HEK293 (cell line): Measurements from ENCODE around the gene PRIMA1.

Source experiments
- CTCF ChIA-PET: fragments of 350-600 bp; formaldehyde crosslinking; extraction: SDS; loops from one replicate; lab custom pipeline; 2021; ENCODE audit warnings: antibody characterized with exemption; lab: Yijun Ruan, JAX
- POLR2A ChIA-PET: fragments of 300-600 bp; formaldehyde crosslinking; extraction: SDS; loops from one replicate; lab custom pipeline; 2020; ENCODE audit warnings: antibody characterized with exemption, inconsistent platforms; lab: Yijun Ruan, JAX
- H3K27ac ChIP-seq: fragments of 200-500 bp; sonication (Bioruptor generic); 2 replicates; pipeline ENCODE4 v1.5.1; 2014; ENCODE audit warnings: low read depth, low read length, control low read depth, inconsistent platforms; ENCODE audit errors: extremely low read depth
- H3K36me3 ChIP-seq, 2 experiments: fragments of 200-500 bp in 1 of 2; sonication (Bioruptor generic) in 1 of 2; 1 replicate in 1 of 2; 2 replicates in 1 of 2; pipeline ENCODE4 v1.5.1; 2014 to 2017; ENCODE audit warnings: inconsistent platforms in 2 of 2, low read length in 2 of 2; ENCODE audit not compliant: control insufficient read depth in 2 of 2, insufficient read depth in 1 of 2
- H3K4me1 ChIP-seq: fragments of 200-500 bp; sonication (Bioruptor generic); 2 replicates; pipeline ENCODE4 v1.5.1; 2014; ENCODE audit warnings: mild to moderate bottlenecking, low read length, inconsistent platforms; ENCODE audit not compliant: control insufficient read depth, insufficient read depth
- H3K4me3 ChIP-seq: 2 replicates; pipeline ENCODE4 v1.5.1; 2011; ENCODE audit warnings: low read depth, mild to moderate bottlenecking, control low read depth, low read length, moderate library complexity
- H3K9me3 ChIP-seq: fragments of 200-500 bp; sonication (Bioruptor generic); 2 replicates; pipeline ENCODE4 v1.5.1; 2014; ENCODE audit warnings: low read depth, low read length, inconsistent platforms; ENCODE audit not compliant: control insufficient read depth, insufficient read depth
- AEBP2 ChIP-seq: fragments of 450-650 bp; formaldehyde crosslinking; IDR thresholded peaks from 2 replicates; pipeline ENCODE4 v1.5.1; 2016; ENCODE audit warnings: missing biosample characterization, missing genetic modification characterization, borderline replicate concordance
- HOXD13 ChIP-seq: sonication (generic); formaldehyde crosslinking; IDR thresholded peaks from 2 replicates; pipeline ENCODE4 v1.8.0; 2022; ENCODE audit warnings: missing genetic modification reagents, borderline replicate concordance
- KLF9 ChIP-seq: fragments of 450-650 bp; formaldehyde crosslinking; IDR thresholded peaks from 2 replicates; pipeline ENCODE4 v1.5.1; 2016; ENCODE audit warnings: missing biosample characterization, missing genetic modification characterization, low read depth
- MZF1 ChIP-seq: fragments of 450-650 bp; formaldehyde crosslinking; IDR thresholded peaks from 2 replicates; pipeline ENCODE4 v1.5.1; 2017; ENCODE audit warnings: missing biosample characterization, missing genetic modification characterization, borderline replicate concordance
- PATZ1 ChIP-seq: fragments of 450-650 bp; formaldehyde crosslinking; IDR thresholded peaks from 2 replicates; pipeline ENCODE4 v1.5.1; 2016; ENCODE audit warnings: missing biosample characterization, missing genetic modification characterization
- PRDM10 ChIP-seq: fragments of 450-650 bp; formaldehyde crosslinking; IDR thresholded peaks from 2 replicates; pipeline ENCODE4 v1.5.1; 2016; ENCODE audit warnings: missing biosample characterization, missing genetic modification characterization
- SCRT2 ChIP-seq: fragments of 450-650 bp; formaldehyde crosslinking; IDR thresholded peaks from 2 replicates; pipeline ENCODE4 v1.5.1; 2016; ENCODE audit warnings: missing biosample characterization, missing genetic modification characterization
- SETDB1 ChIP-seq: IDR thresholded peaks from one replicate; pipeline ENCODE4 v1.6.1; 2017; ENCODE audit warnings: mild to moderate bottlenecking, low read length, moderate library complexity, mixed read lengths; ENCODE audit not compliant: insufficient read length
- SP2 ChIP-seq: fragments of 450-650 bp; formaldehyde crosslinking; IDR thresholded peaks from 2 replicates; pipeline ENCODE4 v1.5.1; 2016; ENCODE audit warnings: missing biosample characterization, missing genetic modification characterization
- ZBTB17 ChIP-seq: fragments of 450-650 bp; formaldehyde crosslinking; IDR thresholded peaks from 2 replicates; pipeline ENCODE4 v1.5.1; 2016; ENCODE audit warnings: missing biosample characterization, missing genetic modification characterization
- ZNF114 ChIP-seq: fragments of 450-650 bp; formaldehyde crosslinking; IDR thresholded peaks from 2 replicates; pipeline ENCODE4 v1.5.0; 2017; ENCODE audit warnings: missing biosample characterization, missing genetic modification characterization
- ZNF121 ChIP-seq: fragments of 450-650 bp; formaldehyde crosslinking; IDR thresholded peaks from 2 replicates; pipeline ENCODE4 v1.5.1; 2016; ENCODE audit warnings: missing biosample characterization, missing genetic modification characterization
- ZNF202 ChIP-seq: fragments of 450-650 bp; formaldehyde crosslinking; IDR thresholded peaks from 2 replicates; pipeline ENCODE4 v1.5.1; 2016; ENCODE audit warnings: missing biosample characterization, missing genetic modification characterization, borderline replicate concordance
- ZNF266 ChIP-seq: fragments of 450-650 bp; formaldehyde crosslinking; IDR thresholded peaks from 2 replicates; pipeline ENCODE4 v1.5.1; 2016; ENCODE audit warnings: missing biosample characterization, missing genetic modification characterization, low read depth
- ZNF433 ChIP-seq: fragments of 450-650 bp; formaldehyde crosslinking; IDR thresholded peaks from 2 replicates; pipeline ENCODE4 v1.5.1; 2016; ENCODE audit warnings: missing biosample characterization, missing genetic modification characterization, low read depth
- ZNF501 ChIP-seq: fragments of 450-650 bp; formaldehyde crosslinking; IDR thresholded peaks from 2 replicates; pipeline ENCODE4 v1.5.1; 2016; ENCODE audit warnings: missing biosample characterization, missing genetic modification characterization
- ZNF514 ChIP-seq: fragments of 450-650 bp; formaldehyde crosslinking; IDR thresholded peaks from 2 replicates; pipeline ENCODE4 v1.5.1; 2016; ENCODE audit warnings: missing biosample characterization, missing genetic modification characterization
- ZNF596 ChIP-seq: fragments of 450-650 bp; IDR thresholded peaks from 2 replicates; pipeline ENCODE4 v1.5.0; 2018; ENCODE audit warnings: missing biosample characterization, mild to moderate bottlenecking, missing genetic modification characterization, moderate library complexity
- ZNF623 ChIP-seq: fragments of 450-650 bp; formaldehyde crosslinking; IDR thresholded peaks from 2 replicates; pipeline ENCODE4 v1.5.1; 2016; ENCODE audit warnings: missing biosample characterization, missing genetic modification characterization
- ZNF639 ChIP-seq: fragments of 450-650 bp; formaldehyde crosslinking; IDR thresholded peaks from 2 replicates; pipeline ENCODE4 v1.5.1; 2016; ENCODE audit warnings: missing biosample characterization, missing genetic modification characterization
- ZNF701 ChIP-seq: fragments of 450-650 bp; formaldehyde crosslinking; IDR thresholded peaks from 2 replicates; pipeline ENCODE4 v1.5.1; 2016; ENCODE audit warnings: missing biosample characterization, missing genetic modification characterization

PRIMA1 gene

GRCh38 chr14:93691042-93691780, 97.1 kb downstream of the PRIMA1 start:
- POLR2A ChIA-PET, result no interaction called here
- TF ChIP-seq ZNF701, result no peak
- TF ChIP-seq MZF1 (tag by site-specific recombination), result no peak
- TF ChIP-seq ZNF514 (tag by site-specific recombination), result no peak
- no peak for TF ChIP-seq AEBP2 (tag by site-specific recombination)
- TF ChIP-seq PATZ1 (tag by site-specific recombination), result no peak
- TF ChIP-seq PRDM10 (tag by site-specific recombination), result no peak
- TF ChIP-seq ZNF639, result no peak
- no peak for TF ChIP-seq ZNF202
- no peak for TF ChIP-seq ZNF121 (tag by site-specific recombination)
- no peaks in the 10 kb centered on the region for H3K36me3 ChIP-seq
- H3K4me3 ChIP-seq, result no peak overlapping the region
- no peaks in the 10 kb centered on the region for H3K9me3 ChIP-seq
- peaks cover 4% of the 10 kb centered on the region; the same call in 1 of the 2 replicates for H3K4me1 ChIP-seq
- CTCF ChIA-PET, result no interaction called here
- H3K27ac ChIP-seq, result no peak overlapping the region

- no peak overlapping the region for H3K4me3 ChIP-seq
- H3K9me3 ChIP-seq, result no peaks in the 10 kb centered on the region
- H3K27ac ChIP-seq, result no peak overlapping the region
- H3K36me3 ChIP-seq, result no peaks in the 10 kb centered on the region
- ChIA-PET POLR2A (no interaction called here), CTCF (no interaction called here)
- TF ChIP-seq ZNF596, result no peak
- TF ChIP-seq ZNF114 (tag by site-specific recombination), result no peak
- TF ChIP-seq ZBTB17 (tag by site-specific recombination), result no peak
- TF ChIP-seq SCRT2 (tag by site-specific recombination), result no peak
- TF ChIP-seq SETDB1, result no peak
- TF ChIP-seq ZNF501 (tag by site-specific recombination), result no peak
- no peak for TF ChIP-seq SP2 (tag by site-specific recombination)
- no peak for TF ChIP-seq ZNF433 (tag by site-specific recombination)
- no peak for TF ChIP-seq HOXD13 (CRISPR knock-in tag)
- TF ChIP-seq KLF9, result no peak
- TF ChIP-seq ZNF266 (tag by site-specific recombination), result no peak
- TF ChIP-seq ZNF623, result no peak
- H3K4me1 ChIP-seq, result peaks cover 4% of the 10 kb centered on the region; the same call in 1 of the 2 replicates
Measured at GRCh38 chr14:93690146-93690545, 98.1 kb downstream of the PRIMA1 start.
